DLD1 (cell line): Measurements from ENCODE around the gene NR1H2.

Source experiments
- in situ Hi-C: cut with HindIII; loops from 2 replicates; pipeline ENCODE4 v1.10.0; 2017; ENCODE audit warnings: low sequenced_read_pairs

The NR1H2 gene

DNA sequence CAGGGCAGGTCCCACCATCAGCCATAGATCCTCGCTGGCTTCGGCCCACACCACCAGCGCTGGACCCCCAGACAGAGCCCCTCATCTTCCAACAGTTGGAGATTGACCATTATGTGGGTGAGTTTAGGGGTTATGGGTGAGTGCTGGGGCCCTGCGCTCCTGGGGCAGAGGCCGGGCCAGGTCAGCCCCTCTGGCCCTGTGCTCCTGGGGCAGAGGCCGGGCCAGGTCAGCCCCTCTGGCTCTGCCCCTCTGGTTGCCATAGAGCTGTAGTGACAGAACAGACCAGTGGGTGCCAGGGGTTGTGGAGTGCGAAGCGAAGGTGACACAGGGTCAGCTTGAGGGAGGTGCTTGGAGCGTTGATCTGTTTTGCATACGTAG is 23.1 kb downstream of the NR1H2 start:
- in situ Hi-C loops = no loop called here

DNA sequence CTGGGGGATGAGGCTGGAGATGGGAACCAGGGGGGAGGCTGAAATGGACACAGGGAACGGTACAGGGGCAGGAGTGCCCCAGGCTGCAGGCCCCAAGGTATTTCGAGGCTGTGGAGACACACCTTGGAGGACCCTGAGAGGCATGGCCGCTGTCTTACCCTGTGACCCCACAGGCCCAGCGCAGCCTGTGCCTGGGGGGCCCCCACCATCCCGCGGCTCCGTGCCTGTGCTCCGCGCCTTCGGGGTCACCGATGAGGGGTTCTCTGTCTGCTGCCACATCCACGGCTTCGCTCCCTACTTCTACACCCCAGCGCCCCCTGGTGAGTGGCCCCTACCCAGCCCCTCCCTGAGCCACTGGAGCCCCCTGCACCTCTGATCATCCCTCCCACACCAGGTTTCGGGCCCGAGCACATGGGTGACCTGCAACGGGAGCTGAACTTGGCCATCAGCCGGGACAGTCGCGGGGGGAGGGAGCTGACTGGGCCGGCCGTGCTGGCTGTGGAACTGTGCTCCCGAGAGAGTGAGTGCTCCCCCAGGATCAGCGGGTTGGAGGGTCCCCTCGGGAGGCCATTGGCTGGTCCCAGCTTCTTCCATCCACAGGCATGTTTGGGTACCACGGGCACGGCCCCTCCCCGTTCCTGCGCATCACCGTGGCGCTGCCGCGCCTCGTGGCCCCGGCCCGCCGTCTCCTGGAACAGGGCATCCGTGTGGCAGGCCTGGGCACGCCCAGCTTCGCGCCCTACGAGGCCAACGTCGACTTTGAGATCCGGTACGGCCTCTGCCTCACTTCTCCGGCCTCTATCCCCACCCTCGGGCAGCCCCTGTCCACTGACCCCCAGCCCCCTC is 25.6 kb downstream of the NR1H2 start:
- in situ Hi-C loops = no loop called here

DNA sequence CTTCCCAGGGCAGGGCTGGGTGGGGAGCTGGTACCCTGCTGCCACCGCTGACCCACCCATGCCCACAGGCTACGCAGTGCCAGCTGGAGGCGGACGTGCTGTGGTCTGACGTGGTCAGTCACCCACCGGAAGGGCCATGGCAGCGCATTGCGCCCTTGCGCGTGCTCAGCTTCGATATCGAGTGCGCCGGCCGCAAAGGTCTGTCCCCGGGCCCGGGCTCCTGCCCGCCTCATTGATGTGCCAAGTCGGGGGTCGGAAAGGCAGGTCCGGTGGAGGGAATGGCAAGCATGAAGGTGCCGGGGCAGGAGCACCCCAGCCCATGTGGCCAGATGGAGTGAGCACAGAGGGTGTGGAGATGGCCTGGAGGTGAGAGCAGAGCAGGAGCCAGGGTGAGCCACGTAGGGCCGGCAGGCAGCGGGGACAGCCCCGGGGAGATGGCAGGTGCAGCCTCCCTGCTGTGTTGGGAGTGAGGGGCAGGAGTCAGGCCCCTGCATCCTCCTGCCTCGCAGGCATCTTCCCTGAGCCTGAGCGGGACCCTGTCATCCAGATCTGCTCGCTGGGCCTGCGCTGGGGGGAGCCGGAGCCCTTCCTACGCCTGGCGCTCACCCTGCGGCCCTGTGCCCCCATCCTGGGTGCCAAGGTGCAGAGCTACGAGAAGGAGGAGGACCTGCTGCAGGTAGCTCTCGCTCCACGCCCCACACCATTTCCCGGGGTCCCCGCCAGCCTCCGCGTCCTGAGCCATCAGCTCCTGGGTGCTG is 26.5 kb downstream of the NR1H2 start:
- in situ Hi-C loops = no loop called here

DNA sequence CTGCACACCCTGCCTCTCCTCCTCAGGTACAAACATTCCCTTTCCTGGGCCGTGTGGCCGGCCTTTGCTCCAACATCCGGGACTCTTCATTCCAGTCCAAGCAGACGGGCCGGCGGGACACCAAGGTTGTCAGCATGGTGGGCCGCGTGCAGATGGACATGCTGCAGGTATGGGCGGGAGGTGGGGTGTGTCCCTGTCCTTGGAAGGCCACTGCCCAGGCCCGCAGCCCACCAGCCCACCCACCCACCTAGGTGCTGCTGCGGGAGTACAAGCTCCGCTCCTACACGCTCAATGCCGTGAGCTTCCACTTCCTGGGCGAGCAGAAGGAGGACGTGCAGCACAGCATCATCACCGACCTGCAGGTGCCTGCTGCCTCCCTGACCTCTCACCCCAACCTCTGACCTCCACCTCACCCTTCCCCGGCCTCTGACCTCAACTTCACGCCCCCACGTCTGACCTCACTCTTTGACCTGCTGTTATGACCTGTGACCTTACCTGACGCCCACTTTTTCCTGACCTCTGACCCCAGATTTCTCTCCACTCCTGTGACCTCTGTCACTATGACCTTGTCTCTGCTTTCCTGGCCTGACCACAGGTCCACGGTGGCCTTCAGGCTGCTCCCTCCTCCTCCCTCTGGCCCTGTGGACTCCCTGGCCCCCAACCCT is 30.0 kb downstream of the NR1H2 start:
- in situ Hi-C loops = no loop called here

DNA sequence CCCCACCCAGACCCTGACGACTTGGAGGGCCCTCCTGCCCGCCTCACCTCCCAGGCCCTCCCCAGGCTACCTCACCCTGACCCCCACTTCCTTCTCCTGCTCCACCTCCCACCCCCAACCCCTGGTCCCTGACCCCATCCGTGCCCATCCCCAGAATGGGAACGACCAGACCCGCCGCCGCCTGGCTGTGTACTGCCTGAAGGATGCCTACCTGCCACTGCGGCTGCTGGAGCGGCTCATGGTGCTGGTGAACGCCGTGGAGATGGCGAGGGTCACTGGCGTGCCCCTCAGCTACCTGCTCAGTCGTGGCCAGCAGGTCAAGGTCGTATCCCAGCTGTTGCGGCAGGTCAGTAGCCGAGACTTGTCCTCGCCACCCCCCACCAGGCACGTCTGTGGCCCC is 30.6 kb downstream of the NR1H2 start:
- in situ Hi-C loops = no loop called here

DNA sequence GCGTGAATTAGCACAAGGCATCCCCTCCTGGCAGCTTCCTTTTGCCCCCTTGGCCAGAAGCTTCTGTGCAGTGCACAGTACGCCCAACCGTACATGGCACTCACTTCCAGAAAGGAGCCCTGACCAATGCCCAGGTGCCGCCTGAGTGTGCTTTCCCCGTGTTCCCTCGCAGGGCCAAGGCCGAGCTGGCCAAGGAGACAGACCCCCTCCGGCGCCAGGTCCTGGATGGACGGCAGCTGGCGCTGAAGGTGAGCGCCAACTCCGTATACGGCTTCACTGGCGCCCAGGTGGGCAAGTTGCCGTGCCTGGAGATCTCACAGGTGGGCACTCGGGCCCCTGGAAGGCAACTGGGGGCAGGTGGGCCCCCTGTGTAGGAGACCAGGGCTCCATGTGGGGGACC is 33.1 kb downstream of the NR1H2 start:
- in situ Hi-C loops = no loop called here

DNA sequence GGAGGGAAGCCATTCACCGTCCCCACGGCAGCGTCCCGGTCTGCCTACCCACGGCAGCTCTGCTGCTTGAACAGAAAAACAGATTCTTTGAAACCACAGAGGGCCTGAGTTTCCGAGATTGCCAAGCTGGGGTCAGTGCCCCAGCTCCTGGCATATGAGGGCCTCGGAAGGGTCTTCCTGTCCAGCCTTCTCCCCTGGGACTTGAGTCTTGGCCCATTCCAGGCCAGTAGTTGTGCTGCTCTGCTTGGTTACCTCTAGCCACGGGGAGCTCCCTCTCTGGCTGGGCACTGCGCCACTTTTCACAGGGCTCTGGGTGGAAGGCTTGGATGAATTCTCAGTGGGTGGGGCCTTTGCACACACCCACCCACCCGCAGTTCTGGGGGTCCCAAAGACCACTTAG is 33.9 kb downstream of the NR1H2 start:
- in situ Hi-C loops = no loop called here

DNA sequence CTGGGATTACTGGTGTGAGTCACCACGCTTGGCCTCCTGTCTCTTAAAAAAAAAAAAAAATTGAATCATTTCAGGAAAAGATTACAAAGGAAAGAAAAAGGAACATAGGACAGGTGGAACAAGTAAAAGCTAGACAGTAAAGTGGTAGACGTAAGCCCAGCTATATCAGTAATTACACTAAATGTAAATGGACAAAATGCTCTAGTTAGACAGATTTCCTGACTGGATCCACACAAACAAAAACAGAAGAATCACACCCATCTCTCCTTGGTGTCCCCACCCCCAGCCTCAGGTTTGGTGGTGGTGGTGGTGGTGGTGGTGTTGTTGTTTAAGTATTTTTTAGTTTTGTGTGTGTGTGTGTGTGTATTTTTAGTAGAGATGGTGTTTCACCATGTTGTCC is 36.2 kb downstream of the NR1H2 start:
- in situ Hi-C loops = no loop called here

DNA sequence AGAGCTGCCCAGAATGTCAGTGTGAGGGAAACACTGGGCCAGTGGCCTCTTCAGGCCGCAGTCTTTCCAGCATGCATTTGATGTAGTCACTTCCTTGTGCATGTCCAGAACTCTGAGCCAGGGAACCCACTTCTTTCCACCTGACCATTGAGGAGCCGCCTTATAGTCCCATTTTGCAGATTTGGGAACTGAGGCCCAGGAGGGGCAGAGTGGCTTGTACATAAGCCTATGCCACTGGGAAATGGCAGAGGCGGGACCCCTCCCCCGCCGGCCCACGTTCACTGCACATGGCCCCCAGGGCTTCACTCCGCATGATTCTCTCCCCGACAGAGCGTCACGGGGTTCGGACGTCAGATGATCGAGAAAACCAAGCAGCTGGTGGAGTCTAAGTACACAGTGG is 36.8 kb downstream of the NR1H2 start:
- in situ Hi-C loops = no loop called here

DNA sequence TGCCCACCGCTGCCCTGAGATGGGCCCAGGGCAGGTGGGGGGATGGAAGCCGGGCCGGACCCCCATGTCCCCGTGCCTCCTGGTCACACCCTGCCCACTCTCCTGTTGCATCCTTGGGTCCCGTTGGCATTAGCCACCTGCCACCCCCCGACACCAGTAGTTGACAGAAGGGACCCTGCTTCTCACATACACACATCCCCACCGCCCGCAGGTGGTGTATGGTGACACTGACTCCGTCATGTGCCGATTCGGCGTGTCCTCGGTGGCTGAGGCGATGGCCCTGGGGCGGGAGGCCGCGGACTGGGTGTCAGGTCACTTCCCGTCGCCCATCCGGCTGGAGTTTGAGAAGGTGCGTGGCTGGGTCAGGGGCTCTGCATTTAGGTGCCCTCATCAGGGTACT is 37.3 kb downstream of the NR1H2 start:
- in situ Hi-C loops = no loop called here

DNA sequence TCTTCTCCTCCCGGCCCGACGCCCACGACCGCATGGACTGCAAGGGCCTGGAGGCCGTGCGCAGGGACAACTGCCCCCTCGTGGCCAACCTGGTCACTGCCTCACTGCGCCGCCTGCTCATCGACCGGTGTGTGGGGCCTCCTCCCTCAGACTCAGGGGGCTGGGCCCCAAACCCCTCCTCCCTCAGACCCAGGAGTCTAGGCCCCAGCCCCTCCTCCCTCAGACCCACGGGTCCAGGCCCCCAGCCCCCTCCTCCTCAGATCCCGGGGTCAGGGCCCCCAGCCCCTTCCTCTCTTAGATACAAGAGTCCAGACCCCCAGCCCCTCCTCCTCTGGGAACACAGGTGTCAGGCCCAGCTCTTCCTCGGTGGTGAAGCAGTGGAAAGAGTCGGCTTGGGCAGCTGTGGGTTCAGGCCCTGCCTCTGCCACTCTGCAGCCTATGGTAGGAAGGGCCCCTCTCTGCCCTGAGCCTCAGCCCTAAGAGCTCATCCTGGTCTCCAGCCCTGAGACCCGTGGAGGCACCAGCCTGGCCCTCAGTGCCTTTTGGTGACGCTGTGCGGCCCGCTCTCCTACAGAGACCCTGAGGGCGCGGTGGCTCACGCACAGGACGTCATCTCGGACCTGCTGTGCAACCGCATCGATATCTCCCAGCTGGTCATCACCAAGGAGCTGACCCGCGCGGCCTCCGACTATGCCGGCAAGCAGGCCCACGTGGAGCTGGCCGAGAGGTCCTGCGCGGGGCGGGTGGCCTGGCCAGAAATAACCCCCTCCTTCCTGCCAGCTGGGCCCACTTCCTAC is 38.8 kb downstream of the NR1H2 start:
- in situ Hi-C loops = no loop called here

DNA sequence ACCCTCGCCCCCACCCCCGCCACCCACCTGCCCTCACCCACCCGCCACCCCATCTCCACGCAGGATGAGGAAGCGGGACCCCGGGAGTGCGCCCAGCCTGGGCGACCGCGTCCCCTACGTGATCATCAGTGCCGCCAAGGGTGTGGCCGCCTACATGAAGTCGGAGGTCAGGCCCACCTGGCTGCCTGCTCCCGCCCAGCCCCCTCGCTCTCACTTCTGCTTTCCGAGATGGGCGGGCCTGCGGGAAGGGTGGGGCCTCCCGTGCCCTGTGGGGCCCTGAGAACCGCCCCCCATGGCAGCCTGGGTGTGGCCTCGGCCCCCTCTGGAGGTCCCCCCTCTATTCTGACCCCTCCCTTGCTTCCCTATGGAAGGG is 39.4 kb downstream of the NR1H2 start:
- in situ Hi-C loops = no loop called here

DNA sequence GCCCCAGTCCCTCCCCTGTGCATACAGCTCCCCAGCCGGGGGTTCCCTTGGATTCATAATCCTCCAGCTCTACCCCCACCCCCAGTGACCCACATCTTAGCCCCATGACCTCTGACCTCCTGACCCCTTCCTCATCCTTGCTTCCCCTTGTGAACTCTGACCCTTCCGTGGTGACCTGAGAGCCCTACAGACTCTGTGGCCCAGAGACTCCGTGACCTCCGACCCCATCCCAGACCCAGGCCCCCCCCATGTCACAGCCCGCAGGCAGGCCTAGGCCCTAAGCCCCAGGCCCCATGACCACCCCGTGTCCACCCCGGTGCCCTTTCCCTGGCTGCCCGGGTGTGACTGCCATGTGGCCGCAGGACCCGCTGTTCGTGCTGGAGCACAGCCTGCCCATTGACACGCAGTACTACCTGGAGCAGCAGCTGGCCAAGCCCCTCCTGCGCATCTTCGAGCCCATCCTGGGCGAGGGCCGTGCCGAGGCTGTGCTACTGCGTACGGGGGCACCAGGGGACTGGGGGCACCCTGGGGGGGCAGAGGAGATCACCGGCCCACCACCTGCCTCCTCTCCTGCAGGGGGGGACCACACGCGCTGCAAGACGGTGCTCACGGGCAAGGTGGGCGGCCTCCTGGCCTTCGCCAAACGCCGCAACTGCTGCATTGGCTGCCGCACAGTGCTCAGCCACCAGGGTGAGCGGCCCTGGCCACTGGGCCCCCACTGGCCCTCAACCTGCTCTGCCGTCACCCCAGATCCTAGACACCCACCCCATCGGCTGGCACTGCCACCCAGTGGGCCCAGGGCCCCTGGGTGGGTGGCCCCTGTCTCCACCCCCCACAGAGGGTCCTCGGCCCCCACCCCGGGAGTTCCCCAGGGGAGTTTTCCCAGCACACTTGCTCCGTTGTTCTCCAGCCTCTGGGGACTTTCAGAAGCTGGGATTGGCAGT is 40.0 kb downstream of the NR1H2 start:
- in situ Hi-C loops = no loop called here

DNA sequence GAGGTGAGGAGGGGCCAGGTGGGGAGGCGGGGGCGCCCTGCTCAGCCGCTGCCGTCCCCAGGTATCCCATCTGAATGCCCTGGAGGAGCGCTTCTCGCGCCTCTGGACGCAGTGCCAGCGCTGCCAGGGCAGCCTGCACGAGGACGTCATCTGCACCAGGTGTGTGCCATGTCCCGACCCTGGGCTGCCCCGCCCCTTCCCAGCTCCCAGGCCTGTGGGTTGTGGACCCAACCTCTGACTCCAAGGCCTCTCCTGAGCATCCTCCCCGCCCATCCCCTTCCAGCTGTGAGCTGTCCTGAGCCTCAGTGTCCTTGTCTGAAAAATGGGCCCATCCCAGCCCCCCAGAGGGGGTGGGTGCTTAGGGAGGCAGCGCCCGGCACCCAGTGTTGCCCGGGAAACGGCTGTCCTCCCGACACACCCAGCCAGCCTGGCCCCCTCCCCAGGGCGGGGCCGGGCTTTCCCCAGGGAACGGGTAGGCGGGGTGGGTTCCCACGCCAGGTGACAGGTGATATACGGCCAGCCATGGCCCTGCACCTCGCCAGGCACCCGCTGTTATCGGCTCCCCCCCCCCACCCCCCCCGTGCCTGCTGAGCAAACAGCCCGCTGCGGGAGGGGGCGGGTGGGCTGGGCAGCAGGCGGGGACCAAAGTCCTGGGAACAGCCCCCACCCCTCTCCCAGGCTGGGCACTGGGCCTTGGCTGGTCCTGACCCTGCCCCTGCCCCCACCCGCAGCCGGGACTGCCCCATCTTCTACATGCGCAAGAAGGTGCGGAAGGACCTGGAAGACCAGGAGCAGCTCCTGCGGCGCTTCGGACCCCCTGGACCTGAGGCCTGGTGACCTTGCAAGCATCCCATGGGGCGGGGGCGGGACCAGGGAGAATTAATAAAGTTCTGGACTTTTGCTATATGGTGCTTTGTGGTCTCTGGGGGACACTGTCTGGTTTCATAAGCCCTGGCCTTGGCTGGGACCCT is 41.1 kb downstream of the NR1H2 start:
- in situ Hi-C loops = no loop called here

DNA sequence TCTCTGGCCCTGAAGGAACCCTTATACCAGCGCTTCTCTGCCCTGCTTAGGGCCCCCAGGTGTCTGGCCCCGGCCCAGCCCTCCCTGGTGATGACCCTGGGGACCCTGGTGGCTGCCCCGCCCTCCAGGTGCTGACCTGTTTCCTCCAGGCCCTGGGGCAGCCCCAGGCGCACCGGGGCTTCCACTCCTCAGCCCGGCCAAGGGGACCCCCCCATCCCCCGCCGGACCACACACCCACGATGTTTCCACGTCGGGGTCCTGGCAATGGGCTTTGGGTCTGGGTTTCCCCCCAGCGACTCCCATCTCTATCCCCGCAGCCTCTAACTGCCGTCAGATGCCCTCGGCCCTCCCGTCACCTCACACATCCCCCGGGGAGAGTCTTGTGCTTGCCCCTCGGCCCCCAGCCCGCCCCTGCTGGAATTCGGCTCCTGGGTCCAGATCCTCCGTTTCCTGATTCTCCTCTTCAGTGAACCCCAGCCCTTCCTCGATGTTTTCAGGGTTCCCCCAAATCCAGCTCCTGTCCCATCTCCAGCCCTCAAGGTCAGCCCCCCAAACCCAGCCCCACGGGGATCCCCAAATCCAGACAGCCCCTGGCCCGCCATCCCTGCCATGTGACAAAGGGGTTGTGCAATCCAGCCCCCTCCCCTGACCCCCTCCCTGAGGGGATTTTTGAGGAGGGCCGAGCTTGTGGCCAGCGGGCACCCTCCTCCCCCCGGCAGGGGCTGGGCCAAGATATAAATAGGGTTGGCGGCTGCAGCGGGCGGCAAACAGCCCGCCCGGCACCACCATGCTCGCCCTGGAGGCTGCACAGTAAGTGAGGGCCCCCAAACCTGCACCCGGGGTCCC is 42.1 kb downstream of the NR1H2 start, which contains the start of gene SPIB:
Gene SPIB (plus strand): TSS at position 763 of the 846 bp plus-strand sequence. CDS start 25 bp downstream, at position 788.
- in situ Hi-C loops = no loop called here

DNA sequence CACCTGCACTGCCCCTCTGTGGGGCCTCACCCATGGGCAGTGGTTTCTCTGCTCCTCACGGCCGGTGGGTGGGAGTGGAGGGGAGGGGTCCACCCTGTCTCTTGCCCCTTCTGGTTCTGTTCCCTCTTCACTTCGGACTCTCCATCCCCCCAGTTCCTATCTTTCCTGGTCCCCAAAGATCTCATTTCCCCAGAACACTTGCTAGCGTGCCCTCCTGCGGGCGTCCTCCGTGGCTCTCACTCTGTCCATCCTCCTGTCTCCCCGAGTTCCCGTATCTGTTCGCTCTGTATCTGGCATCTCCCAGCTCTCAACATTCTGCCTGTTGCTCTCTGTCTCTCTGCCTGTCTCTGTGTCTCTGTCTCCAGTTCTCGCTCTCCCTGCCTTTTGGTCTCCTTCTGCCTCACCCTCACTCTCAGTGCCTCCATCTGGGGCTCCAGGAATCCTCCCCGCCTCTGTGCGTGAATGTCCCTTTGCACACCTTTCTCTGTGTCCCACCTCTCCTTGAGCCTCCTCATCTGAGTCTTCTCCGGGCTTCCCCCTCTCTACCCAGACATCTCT is 42.8 kb downstream of the NR1H2 start:
- in situ Hi-C loops = no loop called here

DNA sequence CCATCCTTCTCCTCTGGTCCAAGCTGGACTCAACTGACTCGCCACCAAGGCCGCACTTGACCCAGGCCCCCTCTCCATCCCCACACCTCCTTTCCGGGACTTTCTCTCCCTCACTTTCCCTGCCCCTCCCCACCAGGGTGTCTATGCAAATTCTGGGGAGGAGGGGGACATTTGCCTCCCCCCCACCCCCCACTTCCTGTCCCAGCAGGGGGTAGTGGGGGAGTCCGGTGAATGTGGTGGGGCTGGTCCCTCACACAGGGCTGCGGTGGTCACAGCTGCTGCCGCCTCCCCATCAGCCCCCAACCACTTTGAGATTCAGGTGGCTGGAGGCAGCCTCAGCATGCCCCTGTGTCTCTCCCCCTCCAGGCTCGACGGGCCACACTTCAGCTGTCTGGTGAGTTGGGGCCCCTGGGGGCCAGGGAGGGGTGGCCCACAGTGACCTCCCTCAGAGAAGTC is 43.4 kb downstream of the NR1H2 start:
- in situ Hi-C loops = no loop called here
